KG1 (cell line): ENCODE measurements around the gene KRTAP5-4.
"Not testable (repeated sequence)": the region's sequence is repeated elsewhere in the genome, so short reads cannot be mapped to it uniquely, and the experiment has no call there.

ENCODE experiments used
- DNase-seq: peaks from one replicate; lab custom pipeline; 2025; lab: John Stamatoyannopoulos, UW

The KRTAP5-4 gene

GRCh38 chr11:1652771-1653540, 31.0 kb upstream of the KRTAP5-4 start:
- DNase-seq: peak; percentile 27

GRCh38 chr11:1652442-1652770, 30.5 kb upstream of the KRTAP5-4 start:
- no peak for DNase-seq

GRCh38 chr11:1652026-1652425, 30.1 kb upstream of the KRTAP5-4 start:
- DNase-seq: no peak

GRCh38 chr11:1651411-1651980, 29.6 kb upstream of the KRTAP5-4 start:
- no peak for DNase-seq

GRCh38 chr11:1650918-1651262, 29.0 kb upstream of the KRTAP5-4 start:
- no peak for DNase-seq

- DNase-seq: no peak
Measured at GRCh38 chr11:1650034-1650917, 28.3 kb upstream of the KRTAP5-4 start.

GRCh38 chr11:1648653-1649420, 26.9 kb upstream of the KRTAP5-4 start:
- DNase-seq: no peak

- DNase-seq: no peak
Measured at GRCh38 chr11:1647901-1648652, 26.1 kb upstream of the KRTAP5-4 start.

GRCh38 chr11:1646540-1646939, 24.6 kb upstream of the KRTAP5-4 start:
- not testable (repeated sequence) for DNase-seq

GRCh38 chr11:1645357-1645821, 23.5 kb upstream of the KRTAP5-4 start:
- no peak for DNase-seq

GRCh38 chr11:1644601-1645356, 22.8 kb upstream of the KRTAP5-4 start:
- DNase-seq: no peak

GRCh38 chr11:1643146-1643690, 21.3 kb upstream of the KRTAP5-4 start:
- DNase-seq: no peak

- no peak for DNase-seq
Measured at GRCh38 chr11:1642288-1643145, 20.6 kb upstream of the KRTAP5-4 start.

- no peak for DNase-seq
Measured at GRCh38 chr11:1641096-1641495, 19.2 kb upstream of the KRTAP5-4 start.

GRCh38 chr11:1640076-1640946, 18.4 kb upstream of the KRTAP5-4 start:
- no peak for DNase-seq

- DNase-seq: no peak
Measured at GRCh38 chr11:1639666-1640065, 17.7 kb upstream of the KRTAP5-4 start.

GRCh38 chr11:1639102-1639620, 17.2 kb upstream of the KRTAP5-4 start:
- DNase-seq: no peak

GRCh38 chr11:1638344-1638743, 16.4 kb upstream of the KRTAP5-4 start:
- no peak for DNase-seq
